Activated naive CD8-positive, alpha-beta T cell treated with anti-CD3 and anti-CD28 coated beads, Interleukin-2, amount 10 ng/mL, durations not matched to agents 7 days and 5 days (primary cell): Measurements from ENCODE around the gene KCNIP4. TPM values are rescaled to one million over a fixed set of nuclear protein-coding genes. Genes with fewer than 3 reads are reported as not detected.

Experiments used
- ATAC-seq: fragments of 150-1000 bp; cut with Tn5 transposase; one replicate; pipeline ENCODE4 v1.10.0; 2021; ENCODE audit warnings: low read depth, moderate library complexity
- POLR2A ChIA-PET: fragments of 350-600 bp; sonication (Branson Sonifier 250); formaldehyde crosslinking; loops from one replicate; lab custom pipeline; 2021; ENCODE audit warnings: antibody characterized with exemption; lab: Charles Lee
- DNase-seq: peaks from one replicate; pipeline ENCODE4 v3.0.0; 2021
- H3K27ac Mint-ChIP-seq: one replicate; pipeline ENCODE4 v1.8.0; 2022; ENCODE audit warnings: mild to moderate bottlenecking, mixed read lengths
- H3K27me3 Mint-ChIP-seq: one replicate; pipeline ENCODE4 v1.8.0; 2022; ENCODE audit warnings: mild to moderate bottlenecking, moderate library complexity, mixed read lengths
- H3K36me3 Mint-ChIP-seq: one replicate; pipeline ENCODE4 v1.8.0; 2021; ENCODE audit warnings: mild to moderate bottlenecking, mixed read lengths
- H3K4me1 Mint-ChIP-seq: one replicate; pipeline ENCODE4 v1.8.0; 2021; ENCODE audit warnings: mixed read lengths
- H3K4me3 Mint-ChIP-seq: one replicate; pipeline ENCODE4 v1.8.0; 2022; ENCODE audit warnings: mild to moderate bottlenecking, moderate library complexity, mixed read lengths
- H3K9me3 Mint-ChIP-seq: one replicate; pipeline ENCODE4 v1.8.0; 2021; ENCODE audit warnings: mixed read lengths
- total RNA-seq, 2 experiments: library from RNA; stranded (reverse); gene quantifications; one replicate each; pipeline ENCODE4 v1.2.3, GENCODE V29; 2021

Gene KCNIP4
- total RNA-seq, 2 experiments from 2014 or later: not detected

GRCh38 chr4:21862917-21863316, 85.7 kb downstream of the KCNIP4 start:
- H3K27ac Mint-ChIP-seq: no peak overlapping the region
- H3K36me3 Mint-ChIP-seq: no peaks in the 10 kb centered on the region
- H3K4me3 Mint-ChIP-seq: no peak overlapping the region
- POLR2A ChIA-PET: no interaction called here
- H3K27me3 Mint-ChIP-seq: no peaks in the 10 kb centered on the region
- DNase-seq (no peak), ATAC-seq (no peak)
- peaks cover 3% of the 10 kb centered on the region for H3K9me3 Mint-ChIP-seq
- H3K4me1 Mint-ChIP-seq: no peaks in the 10 kb centered on the region

- no peak overlapping the region for H3K27ac Mint-ChIP-seq
- H3K27me3 Mint-ChIP-seq: no peaks in the 10 kb centered on the region
- H3K36me3 Mint-ChIP-seq: no peaks in the 10 kb centered on the region
- H3K4me3 Mint-ChIP-seq: no peak overlapping the region
- H3K9me3 Mint-ChIP-seq: peaks cover 3% of the 10 kb centered on the region
- DNase-seq (no peak), ATAC-seq (no peak)
- H3K4me1 Mint-ChIP-seq: peaks cover 1% of the 10 kb centered on the region
- POLR2A ChIA-PET: no interaction called here
Observed at GRCh38 chr4:21858971-21859370, 89.6 kb downstream of the KCNIP4 start.

GRCh38 chr4:21856754-21857153, 91.8 kb downstream of the KCNIP4 start:
- Mint-ChIP-seq H3K4me1 (peaks cover 1% of the 10 kb centered on the region), H3K27me3 (no peaks in the 10 kb centered on the region), H3K4me3 (no peak overlapping the region), H3K27ac (no peak overlapping the region), H3K36me3 (no peaks in the 10 kb centered on the region), H3K9me3 (peaks cover under 1% of the 10 kb centered on the region)
- no peak for DNase-seq
- no peak for ATAC-seq
- POLR2A ChIA-PET: no interaction called here

- Mint-ChIP-seq H3K9me3 (no peaks in the 10 kb centered on the region), H3K4me3 (no peak overlapping the region), H3K27me3 (no peaks in the 10 kb centered on the region), H3K4me1 (peaks cover 1% of the 10 kb centered on the region), H3K27ac (no peak overlapping the region), H3K36me3 (no peaks in the 10 kb centered on the region)
- POLR2A ChIA-PET: no interaction called here
- DNase-seq: no peak
- no peak for ATAC-seq
Observed at GRCh38 chr4:21856301-21856700, 92.3 kb downstream of the KCNIP4 start.

- Mint-ChIP-seq H3K27ac (no peak overlapping the region), H3K36me3 (no peaks in the 10 kb centered on the region), H3K4me1 (no peaks in the 10 kb centered on the region), H3K27me3 (no peaks in the 10 kb centered on the region), H3K4me3 (no peak overlapping the region), H3K9me3 (no peaks in the 10 kb centered on the region)
- ATAC-seq: no peak
- POLR2A ChIA-PET: no interaction called here
- DNase-seq: no peak
Observed at GRCh38 chr4:21849077-21849476, 99.5 kb downstream of the KCNIP4 start.

GRCh38 chr4:21848021-21848420, 100.6 kb downstream of the KCNIP4 start:
- DNase-seq (no peak), ATAC-seq (no peak)
- Mint-ChIP-seq H3K27me3 (no peaks in the 10 kb centered on the region), H3K4me1 (no peaks in the 10 kb centered on the region), H3K36me3 (no peaks in the 10 kb centered on the region), H3K27ac (no peak overlapping the region), H3K4me3 (no peak overlapping the region), H3K9me3 (no peaks in the 10 kb centered on the region)
- POLR2A ChIA-PET: no interaction called here

GRCh38 chr4:21845663-21846062, 102.9 kb downstream of the KCNIP4 start:
- Mint-ChIP-seq H3K27ac (no peak overlapping the region), H3K9me3 (no peaks in the 10 kb centered on the region)

GRCh38 chr4:21835712-21836111, 112.9 kb downstream of the KCNIP4 start:
- ATAC-seq: no peak
- Mint-ChIP-seq H3K36me3 (no peaks in the 10 kb centered on the region), H3K27ac (no peak overlapping the region), H3K27me3 (no peaks in the 10 kb centered on the region), H3K4me1 (no peaks in the 10 kb centered on the region), H3K9me3 (peaks cover 3% of the 10 kb centered on the region), H3K4me3 (no peak overlapping the region)
- DNase-seq: no peak
- POLR2A ChIA-PET: no interaction called here

More at GRCh38 chr4:21845663-21846062, 102.9 kb downstream of the KCNIP4 start:
- POLR2A ChIA-PET: no interaction called here
- Mint-ChIP-seq H3K36me3 (no peaks in the 10 kb centered on the region), H3K27me3 (no peaks in the 10 kb centered on the region), H3K4me3 (no peak overlapping the region), H3K4me1 (no peaks in the 10 kb centered on the region)
- ATAC-seq (no peak), DNase-seq (no peak)

- Mint-ChIP-seq H3K27ac (no peak overlapping the region), H3K9me3 (peaks cover 1% of the 10 kb centered on the region), H3K4me3 (no peak overlapping the region), H3K4me1 (no peaks in the 10 kb centered on the region), H3K27me3 (no peaks in the 10 kb centered on the region), H3K36me3 (no peaks in the 10 kb centered on the region)
- ATAC-seq: no peak
- POLR2A ChIA-PET: no interaction called here
- DNase-seq: no peak
Observed at GRCh38 chr4:21830272-21830671, 118.3 kb downstream of the KCNIP4 start.

- Mint-ChIP-seq H3K9me3 (no peaks in the 10 kb centered on the region), H3K4me1 (no peaks in the 10 kb centered on the region), H3K4me3 (no peak overlapping the region), H3K27me3 (no peaks in the 10 kb centered on the region), H3K27ac (no peak overlapping the region), H3K36me3 (no peaks in the 10 kb centered on the region)
- ATAC-seq: no peak
- no peak for DNase-seq
- POLR2A ChIA-PET: no interaction called here
Observed at GRCh38 chr4:21827575-21827974, 121.0 kb downstream of the KCNIP4 start.

GRCh38 chr4:21826071-21826470, 122.5 kb downstream of the KCNIP4 start:
- Mint-ChIP-seq H3K4me3 (no peak overlapping the region), H3K9me3 (no peaks in the 10 kb centered on the region), H3K27ac (no peak overlapping the region), H3K4me1 (no peaks in the 10 kb centered on the region), H3K27me3 (no peaks in the 10 kb centered on the region), H3K36me3 (no peaks in the 10 kb centered on the region)
- POLR2A ChIA-PET: no interaction called here
- DNase-seq (no peak), ATAC-seq (no peak)

GRCh38 chr4:21819086-21819485, 129.5 kb downstream of the KCNIP4 start:
- H3K4me3 Mint-ChIP-seq: no peak overlapping the region
- no peaks in the 10 kb centered on the region for H3K4me1 Mint-ChIP-seq
- DNase-seq (no peak), ATAC-seq (no peak)
- no peaks in the 10 kb centered on the region for H3K36me3 Mint-ChIP-seq
- H3K27ac Mint-ChIP-seq: no peak overlapping the region
- POLR2A ChIA-PET: interaction anchor here (0.9 kb wide), 1 partner anchor 23 kb away, joined by 3 read pairs; no protein-coding TSS in a partner anchor
- no peaks in the 10 kb centered on the region for H3K27me3 Mint-ChIP-seq
- peaks cover 11% of the 10 kb centered on the region for H3K9me3 Mint-ChIP-seq

GRCh38 chr4:21815651-21816377, 132.8 kb downstream of the KCNIP4 start:
- ATAC-seq: no peak
- Mint-ChIP-seq H3K36me3 (no peaks in the 10 kb centered on the region), H3K4me3 (no peak overlapping the region), H3K27ac (no peak overlapping the region), H3K27me3 (no peaks in the 10 kb centered on the region), H3K9me3 (peaks cover 11% of the 10 kb centered on the region), H3K4me1 (no peaks in the 10 kb centered on the region)
- POLR2A ChIA-PET: no interaction called here
- DNase-seq: no peak

GRCh38 chr4:21811565-21811964, 137.0 kb downstream of the KCNIP4 start:
- DNase-seq (no peak), ATAC-seq (no peak)
- H3K4me1 Mint-ChIP-seq: no peaks in the 10 kb centered on the region
- no peak overlapping the region for H3K4me3 Mint-ChIP-seq
- H3K27ac Mint-ChIP-seq: no peak overlapping the region
- no peaks in the 10 kb centered on the region for H3K36me3 Mint-ChIP-seq
- H3K9me3 Mint-ChIP-seq: peaks cover 1% of the 10 kb centered on the region
- POLR2A ChIA-PET: no interaction called here
- H3K27me3 Mint-ChIP-seq: no peaks in the 10 kb centered on the region
